Stomach (tissue), 4 donors: ENCODE results near the gene GALM.

Source experiments
- CTCF ChIP-seq, 7 experiments: fragments of 450-650 bp in 4 of 7; fragments of 200-600 bp in 3 of 7; sonication (generic) in 3 of 7; IDR thresholded peaks; one replicate each; pipeline ENCODE4 v1.5.1; 2016 to 2019; ENCODE audit warnings: antibody characterized with exemption in 7 of 7, control low read depth in 2 of 7, mild to moderate bottlenecking in 1 of 7
- EP300 ChIP-seq: sonication (generic); formaldehyde crosslinking; IDR thresholded peaks from one replicate; pipeline ENCODE4 v1.6.1; 2017; ENCODE audit warnings: antibody characterized with exemption
- POLR2A ChIP-seq, 4 donors: fragments of 450-650 bp; IDR thresholded peaks; one replicate each; pipeline ENCODE4 v1.6.1; 2016; ENCODE audit warnings: antibody characterized with exemption in 4 of 4, control low read depth in 2 of 4, mild to moderate bottlenecking in 1 of 4, moderate library complexity in 1 of 4
- POLR2AphosphoS5 ChIP-seq, 3 donors: sonication (generic); formaldehyde crosslinking; IDR thresholded peaks; one replicate each; pipeline ENCODE4 v1.6.1; 2016; ENCODE audit warnings: antibody characterized with exemption in 3 of 3

- no peak for TF ChIP-seq CTCF (IDR thresholded peaks at IDR 0.05)
- TF ChIP-seq POLR2A (IDR thresholded peaks at IDR 0.05): no peak
- no peak for TF ChIP-seq POLR2AphosphoS5 (IDR thresholded peaks at IDR 0.05)
- TF ChIP-seq EP300: no peak
Observed at GRCh38 chr2:38744399-38744780, 78.5 kb downstream of the GALM start.
